Ishikawa (cell line): ENCODE results near the gene SDHAF3.

Source experiments
- CEBPB ChIP-seq: IDR thresholded peaks from 2 replicates; pipeline ENCODE4 v1.6.1; 2012
- EP300 ChIP-seq: IDR thresholded peaks from 2 replicates; pipeline ENCODE4 v1.6.1; 2012; ENCODE audit warnings: borderline replicate concordance
- FOXM1 ChIP-seq: IDR thresholded peaks from 2 replicates; pipeline ENCODE4 v1.6.1; 2012; ENCODE audit warnings: low read depth, borderline replicate concordance
- NFIC ChIP-seq: IDR thresholded peaks from 2 replicates; pipeline ENCODE4 v1.6.1; 2012
- TAF1 ChIP-seq: IDR thresholded peaks from 2 replicates; pipeline ENCODE4 v1.6.1; 2012; ENCODE audit warnings: low read depth, mild to moderate bottlenecking
- TEAD4 ChIP-seq: IDR thresholded peaks from 2 replicates; pipeline ENCODE4 v1.6.1; 2012
- ZBTB7A ChIP-seq: IDR thresholded peaks from 2 replicates; pipeline ENCODE4 v1.6.1; 2012; ENCODE audit warnings: low read depth
- TF ChIP-seq, protein P1 (sequence below): IDR thresholded peaks from 2 replicates; pipeline ENCODE4 v1.6.1; 2012
- TF ChIP-seq, protein P2 (sequence below): IDR thresholded peaks from 2 replicates; pipeline ENCODE4 v1.6.1; 2012; ENCODE audit warnings: low read depth, mild to moderate bottlenecking

DNA sequence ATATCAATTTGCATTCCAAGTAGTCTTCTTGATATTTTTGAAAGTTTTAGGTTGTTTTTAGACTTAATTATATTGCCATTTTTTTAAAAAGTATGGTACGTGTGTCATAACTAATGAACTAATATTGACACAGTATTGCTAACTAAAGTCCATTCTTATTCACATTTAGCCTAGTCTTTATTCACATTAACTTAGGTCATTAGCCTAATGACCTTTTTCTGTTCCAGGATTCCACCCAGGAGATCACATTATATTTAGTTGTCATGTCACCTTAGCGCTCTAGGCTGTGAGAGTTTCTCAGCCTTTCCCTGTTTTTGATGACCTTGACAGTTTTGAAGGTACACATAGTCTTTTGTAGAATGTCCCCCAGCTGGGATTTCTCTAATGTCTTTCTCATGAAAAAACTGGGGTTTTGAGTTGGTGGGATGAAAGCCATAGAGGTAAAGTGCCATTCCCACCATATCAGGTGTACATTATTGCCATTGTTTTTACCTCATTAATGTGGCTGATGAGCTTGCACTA, 38.5 kb downstream of the SDHAF3 start:
- TF ChIP-seq, protein P1, sequence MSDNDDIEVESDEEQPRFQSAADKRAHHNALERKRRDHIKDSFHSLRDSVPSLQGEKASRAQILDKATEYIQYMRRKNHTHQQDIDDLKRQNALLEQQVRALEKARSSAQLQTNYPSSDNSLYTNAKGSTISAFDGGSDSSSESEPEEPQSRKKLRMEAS = no peak
- no peak for TF ChIP-seq TEAD4
- TF ChIP-seq, protein P2, sequence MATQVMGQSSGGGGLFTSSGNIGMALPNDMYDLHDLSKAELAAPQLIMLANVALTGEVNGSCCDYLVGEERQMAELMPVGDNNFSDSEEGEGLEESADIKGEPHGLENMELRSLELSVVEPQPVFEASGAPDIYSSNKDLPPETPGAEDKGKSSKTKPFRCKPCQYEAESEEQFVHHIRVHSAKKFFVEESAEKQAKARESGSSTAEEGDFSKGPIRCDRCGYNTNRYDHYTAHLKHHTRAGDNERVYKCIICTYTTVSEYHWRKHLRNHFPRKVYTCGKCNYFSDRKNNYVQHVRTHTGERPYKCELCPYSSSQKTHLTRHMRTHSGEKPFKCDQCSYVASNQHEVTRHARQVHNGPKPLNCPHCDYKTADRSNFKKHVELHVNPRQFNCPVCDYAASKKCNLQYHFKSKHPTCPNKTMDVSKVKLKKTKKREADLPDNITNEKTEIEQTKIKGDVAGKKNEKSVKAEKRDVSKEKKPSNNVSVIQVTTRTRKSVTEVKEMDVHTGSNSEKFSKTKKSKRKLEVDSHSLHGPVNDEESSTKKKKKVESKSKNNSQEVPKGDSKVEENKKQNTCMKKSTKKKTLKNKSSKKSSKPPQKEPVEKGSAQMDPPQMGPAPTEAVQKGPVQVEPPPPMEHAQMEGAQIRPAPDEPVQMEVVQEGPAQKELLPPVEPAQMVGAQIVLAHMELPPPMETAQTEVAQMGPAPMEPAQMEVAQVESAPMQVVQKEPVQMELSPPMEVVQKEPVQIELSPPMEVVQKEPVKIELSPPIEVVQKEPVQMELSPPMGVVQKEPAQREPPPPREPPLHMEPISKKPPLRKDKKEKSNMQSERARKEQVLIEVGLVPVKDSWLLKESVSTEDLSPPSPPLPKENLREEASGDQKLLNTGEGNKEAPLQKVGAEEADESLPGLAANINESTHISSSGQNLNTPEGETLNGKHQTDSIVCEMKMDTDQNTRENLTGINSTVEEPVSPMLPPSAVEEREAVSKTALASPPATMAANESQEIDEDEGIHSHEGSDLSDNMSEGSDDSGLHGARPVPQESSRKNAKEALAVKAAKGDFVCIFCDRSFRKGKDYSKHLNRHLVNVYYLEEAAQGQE = no peak
- TF ChIP-seq FOXM1 = no peak
- no peak for TF ChIP-seq NFIC
- TF ChIP-seq CEBPB = no peak
- TF ChIP-seq TAF1 = no peak
- TF ChIP-seq EP300 = no peak
- no peak for TF ChIP-seq ZBTB7A
